GM19395 (cell line): ENCODE data around the gene TYW1.
"Not testable (repeated sequence)": the region's sequence is repeated elsewhere in the genome, so short reads cannot be mapped to it uniquely, and the experiment has no call there.

Experiments used
- ATAC-seq: cut with Tn5 transposase; IDR thresholded peaks from one replicate; pipeline ENCODE4 v1.9.1; 2021; ENCODE audit warnings: mild to moderate bottlenecking, moderate library complexity; ENCODE audit not compliant: unreplicated experiment

TYW1 gene

DNA sequence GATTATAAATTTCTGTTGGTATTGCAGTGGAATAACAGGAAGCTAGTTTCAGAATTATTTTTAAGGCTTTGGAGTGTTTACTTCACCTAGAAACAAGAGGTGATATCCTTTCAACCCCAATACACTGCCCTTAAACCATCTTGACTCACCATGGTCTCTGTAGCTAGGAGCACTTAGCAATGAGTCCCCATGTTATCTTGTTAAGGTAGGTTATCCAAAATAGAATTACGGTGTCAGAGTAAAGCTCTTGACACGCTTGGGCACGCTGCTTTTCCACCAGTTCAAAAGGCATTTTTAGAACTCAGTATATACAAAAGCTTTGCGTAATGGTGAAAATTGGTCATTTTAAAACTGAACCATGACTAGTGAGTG, 46.9 kb downstream of the TYW1 start:
- not testable (repeated sequence) for ATAC-seq

DNA sequence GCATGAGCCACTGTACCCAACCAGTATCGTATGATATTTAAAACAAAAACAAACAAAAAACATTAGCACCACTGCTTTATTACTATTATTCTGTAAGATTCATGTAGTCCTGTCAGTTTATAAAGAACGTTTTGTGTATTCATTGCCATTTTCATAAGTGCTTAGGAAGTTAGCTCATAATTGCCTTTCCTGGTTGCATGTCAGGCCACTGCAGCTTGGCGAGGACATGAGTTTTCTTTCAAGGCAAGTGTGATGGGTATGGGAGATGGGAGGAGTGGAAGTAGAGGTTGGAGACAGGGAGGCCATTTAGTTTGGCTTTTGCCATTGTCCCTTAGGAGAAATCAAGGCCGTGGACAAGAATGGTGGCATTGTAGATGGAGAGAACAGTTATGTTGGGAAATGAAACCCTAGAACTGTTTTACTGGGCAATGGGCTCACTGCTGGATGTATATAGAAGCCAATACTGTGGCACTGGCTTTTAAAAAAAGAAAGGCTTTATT, 48.9 kb downstream of the TYW1 start:
- no peak for ATAC-seq

DNA sequence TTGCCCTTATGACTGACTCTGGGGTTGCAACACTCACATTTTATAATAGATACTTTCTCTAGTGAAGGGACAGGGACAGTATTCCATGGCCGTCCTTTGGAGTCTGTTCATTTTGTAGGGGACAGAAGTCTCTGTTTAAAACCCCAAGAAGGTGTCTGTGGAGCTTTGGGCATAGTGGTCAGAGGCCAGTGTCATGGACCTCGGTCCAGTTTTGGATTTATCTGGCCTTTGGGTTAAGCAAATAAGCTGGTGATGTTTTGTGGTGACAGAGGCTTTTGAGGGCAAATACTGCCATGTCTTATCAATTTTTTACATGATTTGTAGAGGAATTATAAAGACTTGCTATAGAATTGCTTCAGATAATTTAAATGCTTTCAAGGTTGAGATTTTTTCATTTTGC, 50.2 kb downstream of the TYW1 start:
- ATAC-seq: not testable (repeated sequence)

DNA sequence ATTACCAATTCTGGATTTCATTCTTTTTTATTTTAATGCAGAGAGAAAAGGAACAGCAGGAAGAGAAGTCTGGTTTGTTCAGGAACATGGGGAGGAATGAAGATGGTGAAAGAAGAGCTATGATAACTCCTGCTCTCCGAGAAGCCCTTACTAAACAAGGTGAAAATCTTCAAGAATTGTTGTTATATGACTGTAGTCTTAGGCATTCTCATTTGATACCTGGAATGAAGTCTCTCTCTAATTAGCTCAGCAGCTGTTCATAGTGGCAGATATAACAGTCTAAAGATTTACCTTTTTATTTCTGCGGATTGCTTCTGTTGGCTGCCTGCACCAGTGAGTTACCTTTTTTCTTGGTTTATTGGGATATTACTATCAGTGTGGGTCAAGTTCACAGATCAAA, 53.3 kb downstream of the TYW1 start:
- ATAC-seq: not testable (repeated sequence)

DNA sequence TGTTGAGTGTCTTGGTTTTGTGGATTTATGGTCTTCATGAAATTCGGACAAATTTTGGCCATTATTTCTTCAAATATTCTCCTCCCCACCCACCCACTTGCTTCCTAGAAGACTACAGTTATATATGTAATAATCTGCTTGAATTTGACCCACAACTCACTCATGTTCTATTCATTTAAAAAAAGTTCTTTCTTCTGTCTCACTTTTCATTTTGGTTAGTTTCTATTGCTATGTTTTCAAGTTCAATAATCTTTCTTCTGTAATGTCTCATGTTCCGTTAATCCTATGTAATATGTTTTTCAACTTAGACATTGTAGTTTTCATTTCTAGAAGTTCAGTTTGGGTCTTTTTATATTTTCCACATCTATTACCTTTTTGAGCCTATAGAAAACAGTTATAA, 55.5 kb downstream of the TYW1 start:
- not testable (repeated sequence) for ATAC-seq

DNA sequence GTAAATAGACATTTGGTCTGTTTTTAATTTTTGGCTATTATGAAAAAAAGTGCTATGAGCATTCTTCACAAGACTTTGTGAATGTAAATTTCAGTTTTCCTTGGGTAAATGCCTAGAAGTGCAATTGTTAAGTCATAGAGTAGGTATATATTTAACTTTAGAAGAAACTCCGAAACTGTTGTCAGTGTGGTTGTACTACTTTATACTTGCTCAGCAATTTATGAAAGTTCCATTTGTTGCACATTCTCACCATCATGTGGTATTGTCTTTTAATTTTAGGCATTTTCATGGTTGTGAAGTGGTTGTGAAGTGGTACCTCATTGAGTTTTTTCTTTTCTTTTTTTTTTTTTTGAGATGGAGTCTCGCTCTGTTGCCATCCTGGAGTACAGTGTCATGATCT, 60.0 kb downstream of the TYW1 start:
- ATAC-seq: no peak

DNA sequence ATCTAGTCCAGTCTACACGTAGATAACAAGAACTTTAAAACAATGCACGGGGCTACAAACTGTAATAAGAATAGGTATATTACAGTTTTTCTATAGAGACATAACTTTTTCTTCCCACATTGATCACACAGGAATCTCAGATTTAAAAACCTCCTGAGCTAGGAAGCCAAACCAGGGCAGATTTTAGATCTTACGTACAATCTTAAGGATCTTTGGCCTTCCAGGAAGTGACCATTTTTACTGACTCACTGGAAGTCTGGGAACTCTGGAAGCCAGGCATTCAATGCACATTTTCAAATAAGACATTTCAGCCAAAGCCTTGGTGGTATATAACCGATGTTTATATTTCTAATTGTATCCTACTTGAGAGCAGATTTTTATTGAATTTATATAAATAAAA, 64.7 kb downstream of the TYW1 start:
- not testable (repeated sequence) for ATAC-seq

DNA sequence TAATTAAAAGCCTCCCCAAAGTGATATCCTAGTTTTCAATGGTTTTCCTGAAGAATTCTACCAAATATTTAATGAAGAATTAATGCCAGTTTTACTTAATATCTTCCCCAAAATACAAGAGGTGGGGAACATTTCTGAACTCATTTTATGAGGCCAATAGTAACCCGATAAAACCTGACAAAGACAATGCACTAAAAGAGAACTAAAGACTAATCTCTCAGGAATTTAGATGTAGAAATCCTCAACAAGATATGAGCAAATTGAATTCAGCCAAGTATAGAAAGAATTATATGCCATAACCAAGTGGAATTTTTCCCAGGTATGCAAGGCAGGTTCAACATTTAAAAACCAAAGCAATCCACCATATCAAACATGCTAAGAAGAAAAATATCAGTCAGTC, 66.2 kb downstream of the TYW1 start:
- ATAC-seq: not testable (repeated sequence)

DNA sequence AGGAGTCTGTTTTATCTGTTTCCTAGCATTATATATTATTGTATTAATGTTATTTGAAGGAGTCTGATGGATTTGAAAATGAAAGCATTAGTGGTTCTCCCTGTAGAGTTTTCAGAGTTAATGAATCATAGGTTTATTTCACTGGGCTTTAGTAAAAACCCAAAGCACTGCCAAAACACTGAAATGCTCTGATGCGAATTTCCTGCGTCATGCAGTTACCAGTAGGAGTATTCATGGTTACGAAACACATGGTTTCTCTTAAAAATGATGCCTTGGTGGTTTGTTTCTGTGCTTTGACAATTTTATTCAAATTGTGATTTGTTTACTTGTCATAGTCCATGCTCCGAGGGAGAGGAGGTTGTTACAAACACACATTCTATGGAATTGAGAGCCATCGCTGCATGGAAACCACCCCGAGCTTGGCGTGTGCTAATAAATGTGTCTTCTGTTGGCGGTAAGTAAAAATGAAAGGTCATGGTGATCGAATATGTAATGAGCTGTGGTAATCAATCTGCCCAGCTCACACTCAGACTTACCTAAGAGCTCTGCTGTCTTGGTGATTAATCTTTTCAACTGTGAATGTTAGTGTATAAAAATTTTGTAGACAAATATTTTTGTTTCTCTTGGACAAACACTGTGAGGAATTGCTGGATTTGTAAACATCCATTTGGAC, 70.5 kb downstream of the TYW1 start:
- ATAC-seq: not testable (repeated sequence)

DNA sequence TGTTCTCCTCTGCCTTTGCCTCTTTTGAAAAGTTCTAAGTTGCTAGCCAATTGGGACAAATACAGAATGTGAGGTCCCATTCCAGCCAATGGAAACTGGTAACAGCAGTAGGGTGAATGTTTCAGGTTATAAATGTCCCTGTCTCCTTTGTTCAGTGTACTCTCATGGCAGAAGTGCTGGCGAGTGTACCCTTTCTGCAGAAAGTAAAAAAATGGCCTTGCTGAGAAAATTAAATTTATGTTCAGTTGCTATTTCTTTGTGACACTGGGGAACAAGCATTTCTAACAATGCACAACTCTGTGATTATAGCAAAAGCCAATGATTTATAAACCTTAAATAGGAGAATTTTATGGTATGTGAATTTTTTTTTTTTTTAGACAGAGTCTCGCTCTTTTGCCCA, 79.5 kb downstream of the TYW1 start:
- ATAC-seq: not testable (repeated sequence)

DNA sequence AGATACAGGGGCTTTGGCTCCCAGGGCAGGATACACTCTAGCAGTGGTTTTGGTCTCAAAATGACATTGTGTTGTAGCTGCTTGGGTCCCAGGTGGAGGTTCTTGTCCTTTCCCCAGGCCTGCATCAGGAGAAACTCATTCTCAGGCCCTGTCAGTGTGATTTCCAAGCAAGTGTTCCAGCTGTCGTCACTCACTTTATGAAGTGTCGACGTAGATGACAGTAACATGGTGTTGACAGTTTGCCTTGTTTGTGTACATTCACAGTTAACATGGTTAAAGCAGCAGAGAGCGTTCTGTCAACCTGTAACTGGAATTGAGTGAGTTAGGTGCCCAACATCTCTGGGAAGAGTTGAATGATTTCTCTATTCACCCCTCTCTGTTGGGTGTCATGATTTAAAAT, 86.2 kb downstream of the TYW1 start:
- ATAC-seq: not testable (repeated sequence)

DNA sequence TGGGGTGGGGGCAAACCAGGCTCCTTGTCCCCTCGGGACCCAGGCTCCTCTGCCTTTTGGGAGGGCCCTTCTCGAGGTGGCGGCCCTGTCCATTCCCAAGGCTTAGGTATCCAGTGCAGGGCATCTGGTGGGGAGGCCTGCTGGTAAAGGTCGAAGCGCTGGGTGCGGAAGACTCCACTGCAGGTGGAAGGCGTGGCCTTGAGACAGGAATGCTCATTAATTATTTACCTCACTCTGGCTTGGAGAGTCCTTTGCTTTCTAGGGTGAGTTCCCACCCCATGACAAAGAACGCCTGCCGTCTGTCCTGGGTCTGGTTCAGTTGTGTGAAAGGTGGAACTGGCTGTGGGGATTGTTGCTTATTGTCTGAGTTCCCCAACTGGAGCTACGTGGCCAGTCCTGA, 92.6 kb downstream of the TYW1 start:
- ATAC-seq: not testable (repeated sequence)

DNA sequence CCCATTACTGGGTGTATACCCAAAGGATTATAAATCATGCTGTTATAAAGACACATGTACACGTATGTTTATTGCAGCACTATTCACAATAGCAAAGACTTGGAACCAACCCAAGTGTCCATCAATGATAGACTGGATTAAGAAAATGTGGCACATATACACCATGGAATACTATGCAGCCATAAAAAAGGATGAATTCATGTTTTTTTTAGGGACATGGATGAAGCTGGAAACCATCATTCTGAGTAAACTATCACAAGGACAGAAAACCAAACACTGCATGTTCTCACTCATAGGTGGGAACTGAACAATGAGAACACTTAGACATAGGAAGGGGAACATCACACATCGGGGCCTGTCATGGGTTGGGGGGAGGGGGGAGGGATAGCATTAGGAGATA, 94.4 kb downstream of the TYW1 start:
- not testable (repeated sequence) for ATAC-seq

DNA sequence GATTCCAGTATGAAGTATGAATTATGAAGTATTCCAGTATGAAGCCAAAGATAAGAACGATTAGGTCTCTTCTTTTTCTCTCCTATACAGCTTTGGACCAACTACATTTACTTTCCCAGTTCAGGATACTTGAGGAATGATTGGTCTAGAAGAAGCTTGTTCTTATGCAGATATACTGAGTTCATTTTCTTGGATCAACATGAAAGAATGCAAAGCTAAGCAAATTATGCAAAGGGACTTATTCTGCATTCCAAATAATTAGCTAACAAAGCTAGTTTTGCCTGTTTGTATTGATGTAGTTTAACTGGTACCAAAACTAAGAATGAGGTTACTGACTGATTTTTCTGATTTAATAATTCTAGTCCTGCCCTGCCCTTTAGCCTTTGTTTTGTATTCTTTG, 101.4 kb downstream of the TYW1 start:
- ATAC-seq: not testable (repeated sequence)

DNA sequence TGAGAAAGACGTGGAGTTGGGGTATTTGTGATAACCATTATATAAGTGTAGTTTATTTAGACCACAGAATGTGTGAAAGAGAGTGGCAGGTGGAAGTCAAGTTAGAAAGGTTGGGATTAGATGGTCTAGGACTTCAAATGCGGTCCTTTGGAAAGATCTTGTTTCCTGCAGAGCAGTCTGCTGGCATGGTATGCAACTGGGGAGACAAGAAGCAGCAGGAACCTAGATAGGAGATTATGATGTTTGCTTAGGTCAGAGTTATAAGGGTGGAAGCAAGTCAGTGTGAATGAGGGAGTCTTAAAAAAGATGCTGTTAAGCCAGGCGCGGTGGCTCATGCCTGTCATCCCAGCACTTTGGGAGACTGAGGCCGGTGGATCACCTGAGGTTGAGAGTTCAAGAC, 102.8 kb downstream of the TYW1 start:
- ATAC-seq: not testable (repeated sequence)

DNA sequence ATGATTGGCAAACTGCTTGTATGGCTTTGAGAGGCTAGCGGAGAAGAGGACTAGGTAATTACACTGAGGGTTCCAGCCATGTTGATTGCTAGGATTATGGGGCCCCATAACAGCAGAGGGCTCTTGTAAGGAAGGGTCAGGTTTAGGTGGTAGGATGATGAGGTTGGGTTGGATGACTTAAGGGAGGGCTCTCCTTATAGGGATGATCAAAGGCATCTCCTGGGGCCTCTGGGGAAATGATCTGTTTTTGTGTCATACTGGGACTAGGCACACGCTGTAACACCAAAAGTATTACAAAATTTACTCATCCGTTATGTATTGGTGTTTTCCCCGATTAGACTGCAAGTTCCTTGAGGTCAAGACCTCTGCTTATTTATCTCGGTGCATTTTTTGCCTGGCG, 103.4 kb downstream of the TYW1 start:
- ATAC-seq: not testable (repeated sequence)

DNA sequence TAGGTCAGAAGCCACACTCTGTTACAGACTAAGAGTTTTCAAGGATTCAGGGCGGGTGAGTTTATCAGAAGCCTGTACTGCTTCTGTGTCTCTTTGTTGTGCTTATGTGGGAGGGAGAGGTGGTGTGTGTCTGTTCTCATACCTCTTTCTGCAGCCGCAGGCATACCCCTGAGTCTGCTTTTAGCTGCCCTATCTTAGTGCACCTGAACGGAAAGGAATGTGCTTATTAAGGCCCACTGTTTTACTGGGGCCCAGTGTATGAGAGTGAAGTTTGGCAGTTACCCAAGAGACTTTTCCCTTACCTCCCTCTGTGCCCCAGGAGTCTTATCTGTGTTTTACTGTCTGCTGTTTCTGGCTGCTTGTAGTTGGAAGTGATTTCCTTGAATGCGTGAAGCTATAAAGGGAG, 104.3 kb downstream of the TYW1 start:
- ATAC-seq: no peak

DNA sequence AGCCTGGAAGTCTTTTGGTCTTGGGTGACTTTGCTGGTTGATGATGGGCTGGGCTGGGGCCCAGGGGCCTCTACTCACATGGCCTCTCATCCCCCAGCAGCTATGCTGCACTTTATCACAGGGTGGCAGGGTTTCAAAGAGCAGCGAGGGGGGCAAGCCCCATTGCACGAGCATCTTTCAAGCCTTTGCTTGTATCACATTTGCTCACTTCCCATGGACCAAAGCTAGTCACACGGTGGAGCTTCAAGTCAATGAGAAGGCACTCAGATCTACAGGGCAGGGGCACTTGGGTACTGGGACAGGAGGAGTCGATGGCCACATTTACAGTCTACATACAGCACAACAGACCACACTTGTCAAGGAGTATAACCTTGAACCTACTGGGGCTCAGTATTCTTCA, 108.3 kb downstream of the TYW1 start:
- not testable (repeated sequence) for ATAC-seq

DNA sequence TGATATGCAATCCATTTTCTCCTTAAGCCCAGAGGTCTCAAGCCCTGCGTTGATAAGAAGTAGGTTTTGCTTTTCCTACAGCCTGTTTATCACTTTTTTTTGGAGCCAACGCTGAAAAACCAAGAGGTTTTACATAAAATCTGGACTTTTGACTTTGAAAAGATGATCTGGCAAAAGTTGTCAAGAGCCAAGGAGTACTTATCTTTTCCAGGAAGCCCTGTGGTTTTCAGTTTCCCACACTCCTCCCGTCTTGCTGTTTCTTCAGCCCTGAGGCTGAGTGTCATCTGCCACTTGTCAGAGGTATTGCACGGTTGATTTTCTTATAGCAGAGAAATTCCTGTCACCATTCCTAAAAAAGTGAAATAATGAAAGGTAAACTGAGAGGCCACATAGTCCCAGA, 108.7 kb downstream of the TYW1 start:
- ATAC-seq: no peak

DNA sequence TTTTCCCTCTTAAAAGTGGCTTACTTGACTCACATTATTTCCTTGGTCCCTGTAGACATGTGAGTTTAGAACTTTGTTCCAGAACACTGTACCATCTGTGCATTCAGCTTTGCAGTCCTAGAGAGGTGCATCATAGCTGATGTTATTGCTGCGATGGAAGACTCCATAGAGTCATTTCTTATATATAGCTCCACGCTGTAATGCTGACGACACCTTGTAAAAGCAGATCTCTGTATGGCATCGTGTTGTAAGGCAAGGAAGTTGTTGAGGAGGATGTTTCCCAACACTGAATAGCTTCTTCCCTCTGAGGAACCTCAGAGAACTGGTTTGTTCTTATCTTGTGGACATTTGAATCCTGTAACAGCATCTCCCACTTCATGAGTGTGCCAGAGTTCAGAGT, 109.6 kb downstream of the TYW1 start:
- not testable (repeated sequence) for ATAC-seq

DNA sequence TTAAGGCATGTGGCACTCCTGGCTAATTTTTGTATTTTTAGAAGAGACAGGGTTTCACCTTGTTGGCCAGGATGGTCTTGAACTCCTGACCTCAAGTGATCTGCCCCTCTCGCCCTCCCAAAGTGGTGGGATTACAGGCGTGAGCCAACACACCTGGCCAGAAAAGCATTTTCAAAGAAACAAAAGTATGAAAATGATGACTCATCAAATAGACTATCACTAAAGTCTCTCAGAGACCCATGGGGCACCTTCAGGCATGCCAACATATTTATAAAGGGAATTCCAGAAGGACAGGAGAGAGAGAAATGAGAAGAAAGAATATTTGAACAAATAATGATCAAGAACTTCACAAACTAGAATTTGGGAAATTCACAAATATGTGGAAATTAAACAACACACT, 114.7 kb downstream of the TYW1 start:
- ATAC-seq: not testable (repeated sequence)

DNA sequence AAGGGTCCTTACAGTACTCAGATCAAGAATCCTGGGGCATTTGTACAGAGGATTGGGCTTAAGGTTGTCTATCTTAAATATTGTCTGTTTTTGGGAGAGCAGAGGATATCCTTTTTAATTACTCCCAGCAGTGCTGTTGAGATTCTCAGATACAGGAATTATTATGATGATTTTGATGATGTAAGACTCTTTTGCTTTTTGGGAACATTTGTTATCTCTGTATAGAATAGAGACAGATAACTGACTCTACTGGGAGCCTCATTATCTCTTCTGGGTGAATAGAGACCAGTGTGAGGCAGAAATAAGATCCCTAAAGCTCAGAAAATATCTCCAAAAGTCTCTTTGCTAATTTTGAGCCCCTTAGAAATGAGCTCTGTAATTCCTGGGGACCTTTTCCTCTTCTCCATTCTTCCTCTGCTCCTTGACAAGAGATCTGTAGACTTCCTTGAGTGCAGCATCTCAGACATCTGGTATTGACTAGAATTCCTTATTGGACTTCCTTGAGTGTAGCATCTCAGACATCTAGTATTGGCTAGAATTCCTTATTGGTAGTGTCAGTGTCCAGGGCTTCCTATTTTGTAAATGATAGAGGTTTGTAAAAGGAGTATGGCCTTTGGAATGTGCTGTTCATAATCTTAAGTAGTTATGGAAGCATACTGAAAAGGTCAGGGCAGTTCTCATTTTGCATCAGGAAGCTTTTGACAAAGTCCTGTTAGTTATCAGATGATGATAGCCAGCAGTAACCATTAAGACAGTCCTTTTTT, 118.0 kb downstream of the TYW1 start:
- not testable (repeated sequence) for ATAC-seq
